Chondrocyte (in vitro differentiated cells): ENCODE results near the gene AGER. TPM values are rescaled to one million over a fixed set of nuclear protein-coding genes. Genes with fewer than 3 reads are reported as not detected.
A peak's percentile ranks its signal among the peaks of the same experiment; 100 is the strongest.

Experiments used
- DNase-seq: peaks from one replicate; pipeline ENCODE4 v3.0.0; 2021; ENCODE audit warnings: mixed read lengths, low spot score
- H3K27ac Mint-ChIP-seq: one replicate; pipeline ENCODE4 v1.8.0; 2021; ENCODE audit warnings: mild to moderate bottlenecking, moderate library complexity, mixed read lengths; ENCODE audit not compliant: unreplicated experiment
- H3K27me3 Mint-ChIP-seq: 2 replicates; pipeline ENCODE4 v1.8.0; 2021; ENCODE audit warnings: low read depth, mixed read lengths
- H3K36me3 Mint-ChIP-seq: 2 replicates; pipeline ENCODE4 v1.8.0; 2021; ENCODE audit warnings: low read depth, mixed read lengths
- H3K4me1 Mint-ChIP-seq: 2 replicates; pipeline ENCODE4 v1.8.0; 2021; ENCODE audit warnings: low read depth, mild to moderate bottlenecking, mixed read lengths
- H3K4me3 Mint-ChIP-seq: one replicate; pipeline ENCODE4 v1.8.0; 2021; ENCODE audit warnings: mild to moderate bottlenecking, moderate library complexity, mixed read lengths; ENCODE audit not compliant: unreplicated experiment
- H3K9me3 Mint-ChIP-seq: 2 replicates; pipeline ENCODE4 v1.8.0; 2021; ENCODE audit warnings: low read depth, mixed read lengths
- total RNA-seq: library from RNA; stranded (reverse); gene quantifications from 3 replicates; pipeline ENCODE4 v1.2.1, GENCODE V29; 2021
- TF ChIP-seq, protein P1 (sequence below): fragments of 200-600 bp; sonication (generic); IDR thresholded peaks from 2 replicates; pipeline ENCODE4 v1.5.0; 2021; ENCODE audit warnings: antibody characterized with exemption, mild to moderate bottlenecking, moderate library complexity

Gene AGER
- total RNA-seq, 1 donor from 2014 or later = 2.6 TPM

DNA sequence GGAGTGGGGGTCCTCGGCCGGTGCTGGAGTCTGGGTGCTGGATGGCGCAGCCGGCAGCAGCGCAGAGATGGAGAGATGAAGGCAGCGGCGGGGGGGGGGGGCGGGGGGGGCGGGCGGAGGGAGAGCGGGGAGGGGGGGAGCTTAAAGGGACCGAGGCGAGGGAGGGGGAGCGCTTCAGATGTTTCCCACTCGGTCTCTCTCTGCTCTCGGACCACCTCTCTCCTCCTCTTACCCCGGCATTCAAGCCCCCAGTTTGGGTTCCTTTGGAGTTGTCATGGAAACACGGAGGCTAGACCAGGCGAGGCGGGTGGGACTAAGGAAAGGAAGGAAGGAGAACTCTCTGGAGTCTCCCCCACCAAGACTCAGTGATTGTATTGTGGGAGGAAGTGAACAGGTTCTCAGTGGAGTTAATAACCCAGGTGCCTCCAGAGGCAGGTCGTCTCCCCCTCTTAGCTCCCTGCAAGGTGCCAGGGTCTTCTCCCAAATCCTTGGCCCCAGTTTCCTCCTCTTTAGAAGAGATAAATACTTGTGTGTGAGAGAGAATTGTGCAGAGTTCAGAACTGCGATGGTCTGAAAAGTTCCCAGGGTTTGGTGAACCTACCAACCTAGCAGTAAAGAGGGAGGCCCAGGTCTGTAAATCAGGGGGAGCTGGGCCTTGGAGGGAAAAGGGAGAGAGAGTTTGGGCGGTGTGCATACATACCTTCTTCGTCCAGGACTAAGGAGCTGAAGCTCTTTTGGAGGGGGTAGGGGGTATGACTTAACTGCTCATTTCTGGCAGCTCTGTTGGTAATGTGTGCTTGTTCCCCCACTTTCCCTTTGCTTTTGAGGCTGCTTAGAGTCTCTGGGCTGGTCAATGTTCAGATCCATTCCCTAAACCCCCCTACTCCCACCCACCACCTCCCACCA, 31.9 kb downstream of the AGER start, which contains the start of gene PRRT1:
TSS of gene PRRT1 (minus strand) at position 77 of the 906 bp plus-strand sequence. CDS start 112 bp downstream, outside the sequence.
- TF ChIP-seq, protein P1, sequence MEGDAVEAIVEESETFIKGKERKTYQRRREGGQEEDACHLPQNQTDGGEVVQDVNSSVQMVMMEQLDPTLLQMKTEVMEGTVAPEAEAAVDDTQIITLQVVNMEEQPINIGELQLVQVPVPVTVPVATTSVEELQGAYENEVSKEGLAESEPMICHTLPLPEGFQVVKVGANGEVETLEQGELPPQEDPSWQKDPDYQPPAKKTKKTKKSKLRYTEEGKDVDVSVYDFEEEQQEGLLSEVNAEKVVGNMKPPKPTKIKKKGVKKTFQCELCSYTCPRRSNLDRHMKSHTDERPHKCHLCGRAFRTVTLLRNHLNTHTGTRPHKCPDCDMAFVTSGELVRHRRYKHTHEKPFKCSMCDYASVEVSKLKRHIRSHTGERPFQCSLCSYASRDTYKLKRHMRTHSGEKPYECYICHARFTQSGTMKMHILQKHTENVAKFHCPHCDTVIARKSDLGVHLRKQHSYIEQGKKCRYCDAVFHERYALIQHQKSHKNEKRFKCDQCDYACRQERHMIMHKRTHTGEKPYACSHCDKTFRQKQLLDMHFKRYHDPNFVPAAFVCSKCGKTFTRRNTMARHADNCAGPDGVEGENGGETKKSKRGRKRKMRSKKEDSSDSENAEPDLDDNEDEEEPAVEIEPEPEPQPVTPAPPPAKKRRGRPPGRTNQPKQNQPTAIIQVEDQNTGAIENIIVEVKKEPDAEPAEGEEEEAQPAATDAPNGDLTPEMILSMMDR = no peak
- H3K27me3 Mint-ChIP-seq = no peaks in the 10 kb centered on the region
- DNase-seq = no peak
- peaks cover 33% of the 10 kb centered on the region for H3K4me1 Mint-ChIP-seq
- peaks cover 3% of the 10 kb centered on the region for H3K36me3 Mint-ChIP-seq
- H3K27ac Mint-ChIP-seq = peak within 1 kb of the TSS; percentile 99
- H3K9me3 Mint-ChIP-seq = no peaks in the 10 kb centered on the region
- H3K4me3 Mint-ChIP-seq = peak within 1 kb of the TSS; percentile 99

DNA sequence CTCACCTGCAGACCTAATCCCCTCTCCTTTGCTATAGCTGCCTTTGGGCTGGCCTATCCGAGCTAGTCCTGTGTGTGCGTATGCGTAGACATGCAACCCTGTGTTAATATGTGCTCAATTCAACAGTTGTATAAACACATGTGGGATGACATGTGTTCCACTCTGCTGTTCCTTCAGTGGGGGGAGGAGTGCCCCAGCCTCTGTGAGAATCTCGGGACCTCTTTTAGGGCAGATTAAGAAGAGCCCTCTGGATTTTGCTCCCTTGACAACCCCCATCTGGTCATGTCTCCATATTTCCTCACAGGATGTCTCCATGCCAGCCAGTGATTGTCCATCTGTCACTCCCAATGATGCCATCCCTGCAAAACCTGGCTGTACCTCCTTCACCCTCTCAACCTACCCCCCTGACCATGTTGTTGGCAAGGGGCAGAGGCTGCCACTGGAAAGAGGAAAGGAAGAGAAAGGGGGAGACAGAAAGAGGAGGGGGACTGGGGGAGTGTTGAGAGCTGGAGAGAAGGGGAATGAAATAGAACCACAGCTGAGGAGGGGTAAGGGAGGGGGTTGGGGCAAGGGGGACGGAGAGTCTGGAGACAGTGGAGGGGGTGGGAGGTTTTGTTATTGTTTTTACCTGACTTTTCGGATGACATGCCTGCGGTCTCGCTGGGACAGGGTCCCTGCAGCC, 32.7 kb downstream of the AGER start:
- DNase-seq = no peak
- peak overlapping the region; percentile 54 for H3K4me3 Mint-ChIP-seq
- peaks cover 3% of the 10 kb centered on the region for H3K36me3 Mint-ChIP-seq
- no peak overlapping the region for H3K27ac Mint-ChIP-seq
- H3K4me1 Mint-ChIP-seq = peaks cover 39% of the 10 kb centered on the region
- H3K27me3 Mint-ChIP-seq = no peaks in the 10 kb centered on the region
- TF ChIP-seq, protein P1 = no peak
- no peaks in the 10 kb centered on the region for H3K9me3 Mint-ChIP-seq

DNA sequence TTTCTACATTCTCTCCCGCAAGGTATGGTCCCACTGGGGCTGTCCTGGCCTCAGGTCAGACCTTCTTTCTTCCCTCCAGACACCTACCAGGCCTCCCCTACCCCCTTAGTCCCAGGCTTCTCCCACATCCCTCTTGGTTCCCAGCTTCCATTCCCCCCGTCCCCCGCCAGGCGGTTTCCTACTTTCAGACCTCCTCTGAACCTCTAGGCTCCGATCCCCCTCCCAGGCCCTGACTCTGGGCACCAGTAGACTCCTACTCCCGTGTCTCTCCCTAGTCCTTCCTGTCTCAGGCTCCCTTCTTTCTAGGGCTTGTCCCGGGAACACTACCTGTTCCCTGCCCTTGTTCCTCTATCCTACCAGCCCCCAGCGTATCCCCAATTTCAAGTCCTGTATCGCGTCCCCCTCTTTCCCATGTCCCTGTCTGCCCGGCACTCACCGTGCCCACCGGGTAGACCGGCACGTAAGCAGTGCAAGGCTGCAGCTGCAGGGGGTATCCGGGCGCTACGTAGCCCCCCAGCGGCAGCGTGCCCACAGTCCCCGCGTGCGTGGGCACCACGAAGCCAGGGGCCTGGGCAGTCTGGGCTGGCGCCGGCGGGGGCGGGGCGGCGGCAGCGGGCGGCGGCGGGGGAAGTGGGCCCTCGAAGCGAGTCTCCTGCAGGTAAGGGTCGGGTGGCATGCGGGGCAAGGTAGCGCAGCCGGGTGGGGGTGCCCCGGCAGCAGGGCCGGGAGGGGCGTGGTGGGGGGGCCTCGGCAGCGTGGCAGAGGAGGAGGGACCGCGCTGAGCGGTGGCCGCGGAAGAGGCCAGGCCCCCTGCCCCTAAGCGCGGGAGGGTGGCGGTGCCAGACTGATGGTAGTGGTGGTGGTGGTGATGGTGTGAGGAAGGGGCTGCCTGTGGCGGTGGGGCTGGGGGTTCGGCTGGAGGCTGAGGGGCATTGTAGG, 33.9 kb downstream of the AGER start:
- Mint-ChIP-seq H3K36me3 (no peaks in the 10 kb centered on the region), H3K4me3 (no peak overlapping the region), H3K4me1 (peaks cover 38% of the 10 kb centered on the region), H3K27ac (no peak overlapping the region), H3K9me3 (no peaks in the 10 kb centered on the region), H3K27me3 (no peaks in the 10 kb centered on the region)
- TF ChIP-seq, protein P1 = no peak
- DNase-seq = no peak

DNA sequence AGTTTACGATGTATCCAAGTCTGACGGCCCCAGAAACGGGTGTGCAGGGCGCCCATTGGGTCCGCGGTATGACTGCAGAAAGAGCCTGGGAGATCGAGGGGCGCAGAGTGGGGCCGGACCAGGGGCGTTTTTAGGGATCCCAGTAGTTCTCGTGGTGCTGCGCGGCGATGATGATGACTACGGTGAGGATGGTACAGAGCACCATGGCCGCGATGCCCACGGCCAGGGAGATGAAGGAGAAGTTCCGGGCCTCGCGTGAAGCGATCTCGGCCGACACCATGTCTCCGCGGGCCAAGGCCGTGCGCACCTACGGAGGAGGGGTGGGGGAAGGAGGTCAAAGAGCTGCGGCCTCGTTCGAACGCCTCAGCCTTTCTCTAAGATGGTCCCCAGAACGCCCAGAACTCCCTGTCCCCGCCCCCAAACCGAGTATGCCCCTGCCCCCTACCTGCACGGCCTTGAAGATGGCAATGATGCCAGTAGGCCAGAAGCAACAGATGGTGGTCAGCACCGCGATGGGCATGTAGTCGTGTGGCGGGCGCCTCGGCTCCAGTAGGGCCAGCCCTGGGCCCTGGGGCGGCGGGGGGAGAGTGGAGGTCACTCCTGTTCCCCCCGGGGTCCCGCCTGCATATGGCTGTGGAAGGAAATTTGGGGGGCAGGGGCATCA, 34.8 kb downstream of the AGER start:
- peaks cover 30% of the 10 kb centered on the region for H3K4me1 Mint-ChIP-seq
- no peak overlapping the region for H3K4me3 Mint-ChIP-seq
- H3K9me3 Mint-ChIP-seq = no peaks in the 10 kb centered on the region
- H3K36me3 Mint-ChIP-seq = no peaks in the 10 kb centered on the region
- DNase-seq = no peak
- H3K27me3 Mint-ChIP-seq = no peaks in the 10 kb centered on the region
- TF ChIP-seq, protein P1 = no peak
- no peak overlapping the region for H3K27ac Mint-ChIP-seq
